Measurements from ENCODE around the gene P2RX5. TPM values are rescaled to one million over a fixed set of nuclear protein-coding genes. Genes with fewer than 3 reads are reported as not detected.
A peak's percentile ranks its signal among the peaks of the same experiment; 100 is the strongest.

P2RX5 gene
- total RNA-seq, 1 donor from 2014 or later: 0.30 TPM

- H3K36me3 Mint-ChIP-seq (ENCODE audit: low read depth): no peaks in the 10 kb centered on the region
- H3K9me3 Mint-ChIP-seq (ENCODE audit: low read depth): no peaks in the 10 kb centered on the region
- no peak for TF ChIP-seq CTCF (IDR thresholded peaks at IDR 0.05)
- DNase-seq (ENCODE audit: low spot score): no peak
- no peak overlapping the region for H3K4me3 Mint-ChIP-seq (ENCODE audit: unreplicated experiment)
- peaks cover 41% of the 10 kb centered on the region for H3K4me1 Mint-ChIP-seq (ENCODE audit: low read depth)
- H3K27ac Mint-ChIP-seq (ENCODE audit: unreplicated experiment): no peak overlapping the region
- no peaks in the 10 kb centered on the region for H3K27me3 Mint-ChIP-seq (ENCODE audit: low read depth)
These were observed 31.1 kb upstream of the P2RX5 start for GRCh38 chr17:3727041-3727440.

- no peak for TF ChIP-seq CTCF (IDR thresholded peaks at IDR 0.05)
- H3K27me3 Mint-ChIP-seq (ENCODE audit: low read depth): no peaks in the 10 kb centered on the region
- H3K9me3 Mint-ChIP-seq (ENCODE audit: low read depth): no peaks in the 10 kb centered on the region
- H3K4me1 Mint-ChIP-seq (ENCODE audit: low read depth): peaks cover 40% of the 10 kb centered on the region
- DNase-seq (ENCODE audit: low spot score): no peak
- H3K36me3 Mint-ChIP-seq (ENCODE audit: low read depth): peaks cover 1% of the 10 kb centered on the region
- H3K4me3 Mint-ChIP-seq (ENCODE audit: unreplicated experiment): peak overlapping the region; percentile 90
- peak overlapping the region; percentile 66 for H3K27ac Mint-ChIP-seq (ENCODE audit: unreplicated experiment)
These were observed 28.6 kb upstream of the P2RX5 start for GRCh38 chr17:3724378-3725077.

GRCh38 chr17:3723556-3724377 lies 27.8 kb upstream of the P2RX5 start, which contains the start of gene HASPIN:
Gene HASPIN (plus strand): TSS chr17:3723903. CDS start chr17:3723936, 33 bp downstream.
- peaks cover 1% of the 10 kb centered on the region for H3K36me3 Mint-ChIP-seq (ENCODE audit: low read depth)

GRCh38 chr17:3723188-3723555 lies 27.2 kb upstream of the P2RX5 start:
- H3K27ac Mint-ChIP-seq (ENCODE audit: unreplicated experiment): peak overlapping the region; percentile 86
- no peaks in the 10 kb centered on the region for H3K27me3 Mint-ChIP-seq (ENCODE audit: low read depth)
- H3K36me3 Mint-ChIP-seq (ENCODE audit: low read depth): peaks cover 2% of the 10 kb centered on the region
- H3K4me3 Mint-ChIP-seq (ENCODE audit: unreplicated experiment): peak overlapping the region; percentile 90
- no peaks in the 10 kb centered on the region for H3K9me3 Mint-ChIP-seq (ENCODE audit: low read depth)
- DNase-seq (ENCODE audit: low spot score): no peak
- peaks cover 40% of the 10 kb centered on the region for H3K4me1 Mint-ChIP-seq (ENCODE audit: low read depth)
- no peak for TF ChIP-seq CTCF (IDR thresholded peaks at IDR 0.05)

More at GRCh38 chr17:3723556-3724377, 27.8 kb upstream of the P2RX5 start, which contains the start of gene HASPIN:
- TF ChIP-seq CTCF (IDR thresholded peaks at IDR 0.05): peak; percentile 68
- Mint-ChIP-seq H3K27me3 (ENCODE audit: low read depth) (no peaks in the 10 kb centered on the region), H3K27ac (ENCODE audit: unreplicated experiment) (peak within 1 kb of the TSS; percentile 86), H3K4me3 (ENCODE audit: unreplicated experiment) (peak within 1 kb of the TSS; percentile 90), H3K9me3 (ENCODE audit: low read depth) (no peaks in the 10 kb centered on the region), H3K4me1 (ENCODE audit: low read depth) (peaks cover 40% of the 10 kb centered on the region)
- DNase-seq (ENCODE audit: low spot score): peak; percentile 94

GRCh38 chr17:3722716-3723115 lies 26.8 kb upstream of the P2RX5 start:
- Mint-ChIP-seq H3K27ac (ENCODE audit: unreplicated experiment) (peak overlapping the region; percentile 86), H3K27me3 (ENCODE audit: low read depth) (no peaks in the 10 kb centered on the region), H3K4me1 (ENCODE audit: low read depth) (peaks cover 40% of the 10 kb centered on the region), H3K4me3 (ENCODE audit: unreplicated experiment) (peak overlapping the region; percentile 90), H3K36me3 (ENCODE audit: low read depth) (peaks cover 4% of the 10 kb centered on the region), H3K9me3 (ENCODE audit: low read depth) (no peaks in the 10 kb centered on the region)
- no peak for DNase-seq (ENCODE audit: low spot score)
- TF ChIP-seq CTCF (IDR thresholded peaks at IDR 0.05): no peak
